Heart left ventricle (tissue), 16 donors: ENCODE results near the gene MAPKAPK3. TPM values are rescaled to one million over a fixed set of nuclear protein-coding genes. Genes with fewer than 3 reads are reported as not detected.

Experiments
- ATAC-seq, 4 donors: fragments of 200-7000 bp; cut with Tn5 transposase; one replicate each; pipeline ENCODE4 v1.9.1; 2020 to 2022; ENCODE audit warnings: moderate library complexity in 4 of 4, mild to moderate bottlenecking in 3 of 4, moderate number of reproducible peaks in 1 of 4
- DNase-seq, 5 donors: peaks; one replicate each; pipeline ENCODE4 v3.0.0-alpha.2; 2020
- H3K27ac ChIP-seq, 12 donors: fragments of 200-600 bp; sonication (generic) in 4 of 12; one replicate each; pipeline versions ENCODE4 v1.5.0 to v1.8.0; 2016 to 2022; ENCODE audit warnings: mild to moderate bottlenecking in 2 of 12
- H3K27me3 ChIP-seq, 9 donors: fragments of 200-600 bp; sonication (generic) in 2 of 9; one replicate each; pipeline versions ENCODE4 v1.5.1 to v1.8.0; 2016 to 2022; ENCODE audit warnings: mild to moderate bottlenecking in 3 of 9
- H3K36me3 ChIP-seq, 9 donors: fragments of 200-600 bp; sonication (generic) in 2 of 9; one replicate each; pipeline versions ENCODE4 v1.5.0 to v1.8.0; 2018 to 2022; ENCODE audit warnings: mild to moderate bottlenecking in 2 of 9
- H3K4me1 ChIP-seq, 12 donors: fragments of 200-600 bp; sonication (generic) in 4 of 12; one replicate each; pipeline versions ENCODE4 v1.5.0 to v1.8.0; 2016 to 2022; ENCODE audit warnings: mild to moderate bottlenecking in 3 of 12
- H3K4me3 ChIP-seq, 12 donors: fragments of 200-600 bp; sonication (generic) in 4 of 12; one replicate each; pipeline versions ENCODE4 v1.5.0 to v1.8.0; 2017 to 2022; ENCODE audit warnings: mild to moderate bottlenecking in 9 of 12, moderate library complexity in 4 of 12
- H3K9me3 ChIP-seq, 12 donors: fragments of 200-600 bp; sonication (generic) in 4 of 12; one replicate each; pipeline versions ENCODE4 v1.5.0 to v1.8.0; 2016 to 2022; ENCODE audit warnings: mild to moderate bottlenecking in 1 of 12
- POLR2A ChIP-seq, 2 donors: fragments of 450-650 bp; IDR thresholded peaks; one replicate each; pipeline ENCODE4 v1.6.1; 2017; ENCODE audit warnings: antibody characterized with exemption in 2 of 2, mild to moderate bottlenecking in 2 of 2, moderate library complexity in 2 of 2
- WGBS, 4 donors: extraction: QIAGEN DNeasy Blood & Tissue Kit in 2 of 4; methylation state at CpG; one replicate each; pipeline versions ENCODE4 v1.1.5 to v1.1.7; 2013 to 2018; 5-methylcytosine and 5-hydroxymethylcytosine counted together
- intact Hi-C, 10 donors: fragments of 100-400 bp; cut with DNase I; formaldehyde crosslinking; loops; one replicate each; pipeline versions ENCODE4 v1.11.1 to v1.14.2; 2022
- polyA plus RNA-seq, 2 donors: library from polyadenylated mRNA; stranded (reverse); fragments of 200-250 nt; gene quantifications; one replicate each; pipeline ENCODE4 v1.2.3, GENCODE V29; 2013
- total RNA-seq, 9 donors: library from RNA; depleted of rRNA in 2 of 9; stranded (reverse); fragments of >200 nt in 2 of 9; fragmentation: NEBNext Ultra II Directional in 3 of 9; extraction: Animal tissue kit (Norgen Biotek cat#: 25700) in 3 of 9; gene quantifications; one replicate each; pipeline versions ENCODE4 v1.1.0 to v1.2.4, GENCODE V29; 2016 to 2023
- TF ChIP-seq, protein P1 (sequence below), 12 donors: fragments of 200-600 bp; sonication (generic) in 4 of 12; IDR thresholded peaks; one replicate each; pipeline versions ENCODE4 v1.5.0 to v1.8.0; 2018 to 2022; ENCODE audit warnings: antibody characterized with exemption in 12 of 12, mild to moderate bottlenecking in 5 of 12
- donor health status: ischemic (EF 13 %, LVEDD 7.1; RV severe dilation, severe dysfunction).
- donor health status: healthy with polysubstance abuse.
- donor health status: DM: no; HTN: yes; CAD: no.
- donor health status: DM: no; HTN: no; CAD: no.
- donor health status: ischemic (EF 25% LVEDD 6.9; RV normal size, moderate dysfunction).
- donor health status: ischemic (EF 25% LVEDD 5.7; RV mildly dilated, moderate dysfunction).
- donor health status: healthy.
- donor health status: DM: yes; HTN: yes; CAD: no.
- donor health status: ischemic (EF 35%, LVEDD 5.7; RV mildly dilated, moderate dysfunction).
- donor health status: nonischemic (EF 11% LVEDD 7.7; RV severe dilation, severe dysfunction).
- donor health status: DM: yes; HTN: yes; CAD: no.
- donor health status: PGD.
- donor health status: ischemic (EF 29% LVEDD 5.4; RV normal size, mild dysfunction).
- donor health status: nonischemic (EF 23%, LVEDD 6.1; RV moderate dilation, normal function).

MAPKAPK3 gene
- total and polyA plus RNA-seq, 11 donors: 226 to 398 (median 287) TPM

DNA sequence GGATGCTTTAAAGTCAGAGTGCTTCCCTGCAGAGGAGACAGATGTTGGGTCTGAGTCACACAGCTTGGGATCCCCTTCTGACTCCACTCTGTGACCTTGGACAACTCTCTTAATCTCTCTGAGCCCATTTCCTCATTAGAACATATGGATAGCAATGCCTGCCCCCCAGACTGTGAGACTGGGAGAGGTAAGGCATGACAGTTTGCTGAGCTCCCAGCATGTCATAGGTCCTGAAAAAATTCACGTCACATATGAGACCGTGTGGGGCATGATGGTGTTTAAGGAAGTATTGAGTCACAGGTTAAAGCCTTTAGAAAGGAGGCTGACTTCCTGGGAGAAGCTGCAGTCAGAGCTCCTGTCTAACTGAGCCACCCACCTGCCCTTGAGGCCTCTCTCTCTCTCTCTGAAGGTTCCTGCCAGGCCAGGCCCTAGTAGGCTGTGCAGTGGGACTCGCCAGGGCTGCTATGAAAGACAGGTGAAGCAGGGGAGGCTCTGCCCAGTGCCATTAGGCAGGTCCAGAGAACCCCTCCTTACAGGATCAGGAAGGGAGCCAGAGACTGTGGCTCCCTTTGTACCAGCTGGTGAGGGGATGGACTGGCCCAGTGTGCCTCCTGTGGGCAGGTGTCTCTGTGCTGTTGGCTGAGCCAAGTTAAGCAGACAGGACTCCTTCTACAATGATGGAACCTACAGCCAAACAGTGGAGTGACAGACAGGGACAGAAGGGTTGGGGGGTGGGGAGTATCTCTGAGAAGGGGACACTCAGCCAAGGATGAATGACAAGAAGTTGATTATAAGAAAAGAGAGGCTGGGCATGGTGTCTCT, 38.3 kb downstream of the MAPKAPK3 start:
- no peak for TF ChIP-seq POLR2A (IDR thresholded peaks at IDR 0.05)
- H3K27me3 ChIP-seq: no peaks in the 10 kb centered on the region
- ATAC-seq: peak in 1 of 4 donors; percentile 6
- peaks cover 0 to 4% (median 0%) of the 10 kb centered on the region in 9 donors for H3K36me3 ChIP-seq
- intact Hi-C loops: loop anchor here in 1 of 10 donors (10.0 kb wide), 1 partner anchor 80 kb away; no protein-coding TSS in a partner anchor
- no peak overlapping the region for H3K27ac ChIP-seq
- H3K4me3 ChIP-seq: no peak overlapping the region
- peak in 1 of 5 donors; percentile 24 for DNase-seq
- peaks cover 0 to 25% (median 3%) of the 10 kb centered on the region in 12 donors for H3K4me1 ChIP-seq
- no peaks in the 10 kb centered on the region for H3K9me3 ChIP-seq
- 40 to 75% (median 56%) methylated on average over 2 to 3 of the region's 3 CpGs for WGBS, 4 donors

GRCh38 chr3:50656417-50657195, 39.7 kb downstream of the MAPKAPK3 start:
- peaks cover 0 to 13% (median 0%) of the 10 kb centered on the region in 12 donors for H3K4me1 ChIP-seq
- no peaks in the 10 kb centered on the region for H3K9me3 ChIP-seq
- peak in 1 of 5 donors; percentile 13 for DNase-seq
- H3K27ac ChIP-seq: no peak overlapping the region
- ATAC-seq: no peak
- H3K36me3 ChIP-seq: no peaks in the 10 kb centered on the region
- intact Hi-C loops: loop anchor here in 1 of 10 donors (10.0 kb wide), 1 partner anchor 82 kb away; no protein-coding TSS in a partner anchor
- TF ChIP-seq, protein P1, sequence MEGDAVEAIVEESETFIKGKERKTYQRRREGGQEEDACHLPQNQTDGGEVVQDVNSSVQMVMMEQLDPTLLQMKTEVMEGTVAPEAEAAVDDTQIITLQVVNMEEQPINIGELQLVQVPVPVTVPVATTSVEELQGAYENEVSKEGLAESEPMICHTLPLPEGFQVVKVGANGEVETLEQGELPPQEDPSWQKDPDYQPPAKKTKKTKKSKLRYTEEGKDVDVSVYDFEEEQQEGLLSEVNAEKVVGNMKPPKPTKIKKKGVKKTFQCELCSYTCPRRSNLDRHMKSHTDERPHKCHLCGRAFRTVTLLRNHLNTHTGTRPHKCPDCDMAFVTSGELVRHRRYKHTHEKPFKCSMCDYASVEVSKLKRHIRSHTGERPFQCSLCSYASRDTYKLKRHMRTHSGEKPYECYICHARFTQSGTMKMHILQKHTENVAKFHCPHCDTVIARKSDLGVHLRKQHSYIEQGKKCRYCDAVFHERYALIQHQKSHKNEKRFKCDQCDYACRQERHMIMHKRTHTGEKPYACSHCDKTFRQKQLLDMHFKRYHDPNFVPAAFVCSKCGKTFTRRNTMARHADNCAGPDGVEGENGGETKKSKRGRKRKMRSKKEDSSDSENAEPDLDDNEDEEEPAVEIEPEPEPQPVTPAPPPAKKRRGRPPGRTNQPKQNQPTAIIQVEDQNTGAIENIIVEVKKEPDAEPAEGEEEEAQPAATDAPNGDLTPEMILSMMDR (IDR thresholded peaks at IDR 0.05): no peak
- TF ChIP-seq POLR2A (IDR thresholded peaks at IDR 0.05): no peak
- no peaks in the 10 kb centered on the region for H3K27me3 ChIP-seq
- H3K4me3 ChIP-seq: no peak overlapping the region
- WGBS, 4 donors: 58 to 71% (median 62%) methylated on average over 8 of the region's 8 CpGs

GRCh38 chr3:50657407-50657806, 40.5 kb downstream of the MAPKAPK3 start:
- ATAC-seq (no peak), DNase-seq (no peak)
- intact Hi-C loops: loop anchor here in 1 of 10 donors (10.0 kb wide), 1 partner anchor 83 kb away; no protein-coding TSS in a partner anchor
- WGBS, 4 donors: 84 to 96% (median 91%) methylated on average over 5 of the region's 5 CpGs
- TF ChIP-seq, protein P1 (IDR thresholded peaks at IDR 0.05): no peak
- TF ChIP-seq POLR2A (IDR thresholded peaks at IDR 0.05): no peak
- Histone ChIP-seq H3K27me3 (no peaks in the 10 kb centered on the region), H3K4me1 (peaks cover 0 to 5% (median 0%) of the 10 kb centered on the region in 12 donors), H3K36me3 (no peaks in the 10 kb centered on the region), H3K27ac (no peak overlapping the region), H3K9me3 (no peaks in the 10 kb centered on the region), H3K4me3 (no peak overlapping the region)

- intact Hi-C loops: loop anchor here in 1 of 10 donors (10.0 kb wide), 1 partner anchor 83 kb away; no protein-coding TSS in a partner anchor
- Histone ChIP-seq H3K27me3 (no peaks in the 10 kb centered on the region), H3K27ac (no peak overlapping the region), H3K9me3 (no peaks in the 10 kb centered on the region), H3K4me1 (peaks cover 0 to 2% (median 0%) of the 10 kb centered on the region in 12 donors), H3K4me3 (no peak overlapping the region), H3K36me3 (no peaks in the 10 kb centered on the region)
- WGBS, 4 donors: 87 to 91% (median 90%) methylated on average over 3 of the region's 3 CpGs
- ATAC-seq (no peak), DNase-seq (peak in 1 of 5 donors; percentile 11)
- TF ChIP-seq, protein P1 (IDR thresholded peaks at IDR 0.05): no peak
- no peak for TF ChIP-seq POLR2A (IDR thresholded peaks at IDR 0.05)
Observed at GRCh38 chr3:50657816-50658215, 40.9 kb downstream of the MAPKAPK3 start.
